Parathyroid adenoma (tissue), 2 donors: ENCODE data around the gene ATXN7L2.

ENCODE experiments used
- H2AFZ ChIP-seq: fragments of 300-600 bp; sonication (generic); one replicate; pipeline ENCODE4 v1.7.0; 2017; ENCODE audit warnings: antibody characterized with exemption, mild to moderate bottlenecking
- H3K27ac ChIP-seq: fragments of 300-600 bp; sonication (generic); one replicate; pipeline ENCODE4 v1.7.0; 2017
- H3K27me3 ChIP-seq: fragments of 300-600 bp; sonication (generic); one replicate; pipeline ENCODE4 v1.7.0; 2017; ENCODE audit warnings: low read length; ENCODE audit not compliant: control insufficient read depth, insufficient read depth
- H3K36me3 ChIP-seq: fragments of 300-600 bp; sonication (generic); one replicate; pipeline ENCODE4 v1.7.0; 2017; ENCODE audit warnings: low read length; ENCODE audit not compliant: control insufficient read depth, insufficient read depth
- H3K4me1 ChIP-seq: fragments of 300-600 bp; sonication (generic); one replicate; pipeline ENCODE4 v1.7.0; 2017; ENCODE audit warnings: control low read depth
- H3K4me2 ChIP-seq: fragments of 300-600 bp; sonication (generic); one replicate; pipeline ENCODE4 v1.7.0; 2017; ENCODE audit warnings: low read length
- H3K4me3 ChIP-seq: fragments of 300-600 bp; sonication (generic); one replicate; pipeline ENCODE4 v1.7.0; 2017; ENCODE audit warnings: low read depth, low read length
- H3K79me2 ChIP-seq: fragments of 300-600 bp; sonication (generic); one replicate; pipeline ENCODE4 v1.7.0; 2017; ENCODE audit warnings: control low read depth
- H3K9ac ChIP-seq: fragments of 300-600 bp; sonication (generic); one replicate; pipeline ENCODE4 v1.7.0; 2017; ENCODE audit warnings: mild to moderate bottlenecking
- H3K9me3 ChIP-seq: fragments of 300-600 bp; sonication (generic); one replicate; pipeline ENCODE4 v1.7.0; 2017; ENCODE audit warnings: low read length; ENCODE audit not compliant: control insufficient read depth
- CTCF ChIP-seq: fragments of 300-600 bp; sonication (generic); IDR thresholded peaks from one replicate; pipeline ENCODE4 v1.7.0; 2017; ENCODE audit warnings: antibody characterized with exemption, mild to moderate bottlenecking
- donor health status: primary hyperparathyroidism.

ATXN7L2 gene

GRCh38 chr1:109490029-109490933 is 6.6 kb downstream of the ATXN7L2 start:
- Histone ChIP-seq H3K4me1 (no peaks in the 10 kb centered on the region), H3K4me3 (no peak overlapping the region), H3K27me3 (no peaks in the 10 kb centered on the region), H3K36me3 (no peaks in the 10 kb centered on the region), H3K9ac (no peak overlapping the region), H3K27ac (no peak overlapping the region), H3K79me2 (no peaks in the 10 kb centered on the region), H3K9me3 (no peaks in the 10 kb centered on the region), H2AFZ (no peak overlapping the region), H3K4me2 (no peak overlapping the region)
- TF ChIP-seq CTCF, result peak; percentile 68

- H3K9ac ChIP-seq, result no peak overlapping the region
- H3K79me2 ChIP-seq, result no peaks in the 10 kb centered on the region
- no peaks in the 10 kb centered on the region for H3K4me1 ChIP-seq
- TF ChIP-seq CTCF, result no peak
- no peaks in the 10 kb centered on the region for H3K36me3 ChIP-seq
- no peaks in the 10 kb centered on the region for H3K27me3 ChIP-seq
- no peak overlapping the region for H2AFZ ChIP-seq
- no peaks in the 10 kb centered on the region for H3K9me3 ChIP-seq
- no peak overlapping the region for H3K27ac ChIP-seq
- H3K4me3 ChIP-seq, result no peak overlapping the region
- no peak overlapping the region for H3K4me2 ChIP-seq
These were observed 7.2 kb downstream of the ATXN7L2 start for GRCh38 chr1:109490934-109491302.

- no peaks in the 10 kb centered on the region for H3K27me3 ChIP-seq
- TF ChIP-seq CTCF, result no peak
- no peaks in the 10 kb centered on the region for H3K79me2 ChIP-seq
- H2AFZ ChIP-seq, result no peak overlapping the region
- no peak overlapping the region for H3K9ac ChIP-seq
- H3K36me3 ChIP-seq, result no peaks in the 10 kb centered on the region
- no peak overlapping the region for H3K4me3 ChIP-seq
- no peak overlapping the region for H3K27ac ChIP-seq
- H3K4me1 ChIP-seq, result no peaks in the 10 kb centered on the region
- H3K4me2 ChIP-seq, result no peak overlapping the region
- no peaks in the 10 kb centered on the region for H3K9me3 ChIP-seq
These were observed 7.7 kb downstream of the ATXN7L2 start for GRCh38 chr1:109491372-109491771.

- H3K4me2 ChIP-seq, result no peak overlapping the region
- H3K9me3 ChIP-seq, result no peaks in the 10 kb centered on the region
- no peaks in the 10 kb centered on the region for H3K36me3 ChIP-seq
- H3K27ac ChIP-seq, result no peak overlapping the region
- no peak overlapping the region for H3K9ac ChIP-seq
- no peaks in the 10 kb centered on the region for H3K4me1 ChIP-seq
- no peak overlapping the region for H2AFZ ChIP-seq
- no peak overlapping the region for H3K4me3 ChIP-seq
- no peak for TF ChIP-seq CTCF
- no peaks in the 10 kb centered on the region for H3K27me3 ChIP-seq
- H3K79me2 ChIP-seq, result no peaks in the 10 kb centered on the region
These were observed 9.1 kb downstream of the ATXN7L2 start for GRCh38 chr1:109492779-109493178.

GRCh38 chr1:109493227-109493626 is 9.5 kb downstream of the ATXN7L2 start:
- peak overlapping the region; percentile 90 for H2AFZ ChIP-seq
- H3K79me2 ChIP-seq, result no peaks in the 10 kb centered on the region
- no peak for TF ChIP-seq CTCF
- H3K9ac ChIP-seq, result no peak overlapping the region
- no peaks in the 10 kb centered on the region for H3K9me3 ChIP-seq
- no peaks in the 10 kb centered on the region for H3K4me1 ChIP-seq
- H3K27ac ChIP-seq, result no peak overlapping the region
- H3K36me3 ChIP-seq, result no peaks in the 10 kb centered on the region
- H3K27me3 ChIP-seq, result no peaks in the 10 kb centered on the region
- no peak overlapping the region for H3K4me2 ChIP-seq
- no peak overlapping the region for H3K4me3 ChIP-seq
